Measurements from ENCODE around the gene SLC4A3.
"Not testable (repeated sequence)": the region's sequence is repeated elsewhere in the genome, so short reads cannot be mapped to it uniquely, and the experiment has no call there.

The SLC4A3 gene

GRCh38 chr2:219648963-219649362 lies 21.5 kb downstream of the SLC4A3 start:
- no peak for DNase-seq

GRCh38 chr2:219650426-219651248 lies 23.2 kb downstream of the SLC4A3 start:
- peak; percentile 22 for DNase-seq

- DNase-seq, result not testable (repeated sequence)
Measured at GRCh38 chr2:219651656-219652055, 24.2 kb downstream of the SLC4A3 start.

- DNase-seq, result no peak
Measured at GRCh38 chr2:219656526-219656925, 29.1 kb downstream of the SLC4A3 start.

- DNase-seq, result peak; percentile 24
Measured at GRCh38 chr2:219658196-219658846, 30.9 kb downstream of the SLC4A3 start.

GRCh38 chr2:219658874-219659273 lies 31.4 kb downstream of the SLC4A3 start:
- DNase-seq, result no peak

- DNase-seq, result peak; percentile 12
Measured at GRCh38 chr2:219661197-219661954, 33.9 kb downstream of the SLC4A3 start.

GRCh38 chr2:219661955-219662395 lies 34.5 kb downstream of the SLC4A3 start:
- DNase-seq, result no peak

GRCh38 chr2:219662566-219662965 lies 35.1 kb downstream of the SLC4A3 start:
- DNase-seq, result peak; percentile 35

GRCh38 chr2:219663116-219663762 lies 35.8 kb downstream of the SLC4A3 start:
- DNase-seq, result no peak

GRCh38 chr2:219664041-219664440 lies 36.6 kb downstream of the SLC4A3 start:
- no peak for DNase-seq

- DNase-seq, result peak; percentile 65
Measured at GRCh38 chr2:219664944-219665343, 37.5 kb downstream of the SLC4A3 start.

- no peak for DNase-seq
Measured at GRCh38 chr2:219665926-219666325, 38.5 kb downstream of the SLC4A3 start.

- peak; percentile 24 for DNase-seq
Measured at GRCh38 chr2:219668316-219668715, 40.9 kb downstream of the SLC4A3 start.

GRCh38 chr2:219670386-219670785 lies 43.0 kb downstream of the SLC4A3 start:
- no peak for DNase-seq

GRCh38 chr2:219671279-219671678 lies 43.8 kb downstream of the SLC4A3 start:
- DNase-seq, result no peak

- DNase-seq, result no peak
Measured at GRCh38 chr2:219672406-219672805, 45.0 kb downstream of the SLC4A3 start.

- no peak for DNase-seq
Measured at GRCh38 chr2:219675221-219675620, 47.8 kb downstream of the SLC4A3 start.

GRCh38 chr2:219676586-219676985 lies 49.2 kb downstream of the SLC4A3 start:
- DNase-seq, result no peak

GRCh38 chr2:219679041-219679440 lies 51.6 kb downstream of the SLC4A3 start:
- DNase-seq, result no peak

- DNase-seq, result no peak
Measured at GRCh38 chr2:219679571-219679970, 52.1 kb downstream of the SLC4A3 start.

GRCh38 chr2:219680958-219681693 lies 53.7 kb downstream of the SLC4A3 start:
- DNase-seq, result no peak

All from right forelimb (tissue), 1 donor.